ENCODE data around the gene RNF214. TPM values are rescaled to one million over a fixed set of nuclear protein-coding genes. Genes with fewer than 3 reads are reported as not detected.
A peak's percentile ranks its signal among the peaks of the same experiment; 100 is the strongest.
"Not testable (repeated sequence)": the region's sequence is repeated elsewhere in the genome, so short reads cannot be mapped to it uniquely, and the experiment has no call there.

RNF214 gene
- total and polyA plus RNA-seq, 11 donors, result 8.0 to 31.9 (median 19.5) TPM

DNA sequence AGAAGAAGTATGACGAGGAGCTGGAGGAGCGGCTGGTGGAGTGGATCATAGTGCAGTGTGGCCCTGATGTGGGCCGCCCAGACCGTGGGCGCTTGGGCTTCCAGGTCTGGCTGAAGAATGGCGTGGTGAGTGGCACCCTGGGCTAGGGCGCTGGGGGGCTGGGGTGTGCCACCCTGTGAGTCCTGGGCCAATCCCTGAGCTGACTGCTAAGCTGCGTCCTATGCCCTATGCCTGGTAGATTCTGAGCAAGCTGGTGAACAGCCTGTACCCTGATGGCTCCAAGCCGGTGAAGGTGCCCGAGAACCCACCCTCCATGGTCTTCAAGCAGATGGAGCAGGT lies 29.4 kb upstream of the RNF214 start:
- intact Hi-C loops (cut with DNase I), result no loop called here
- DNase-seq (peak in 1 of 5 donors; percentile 29), ATAC-seq (no peak)
- WGBS, 4 donors, result 90 to 99% (median 96%) methylated on average over 10 of the region's 10 CpGs
- no peak for TF ChIP-seq POLR2A (IDR thresholded peaks at IDR 0.05)
- TF ChIP-seq, protein P1, sequence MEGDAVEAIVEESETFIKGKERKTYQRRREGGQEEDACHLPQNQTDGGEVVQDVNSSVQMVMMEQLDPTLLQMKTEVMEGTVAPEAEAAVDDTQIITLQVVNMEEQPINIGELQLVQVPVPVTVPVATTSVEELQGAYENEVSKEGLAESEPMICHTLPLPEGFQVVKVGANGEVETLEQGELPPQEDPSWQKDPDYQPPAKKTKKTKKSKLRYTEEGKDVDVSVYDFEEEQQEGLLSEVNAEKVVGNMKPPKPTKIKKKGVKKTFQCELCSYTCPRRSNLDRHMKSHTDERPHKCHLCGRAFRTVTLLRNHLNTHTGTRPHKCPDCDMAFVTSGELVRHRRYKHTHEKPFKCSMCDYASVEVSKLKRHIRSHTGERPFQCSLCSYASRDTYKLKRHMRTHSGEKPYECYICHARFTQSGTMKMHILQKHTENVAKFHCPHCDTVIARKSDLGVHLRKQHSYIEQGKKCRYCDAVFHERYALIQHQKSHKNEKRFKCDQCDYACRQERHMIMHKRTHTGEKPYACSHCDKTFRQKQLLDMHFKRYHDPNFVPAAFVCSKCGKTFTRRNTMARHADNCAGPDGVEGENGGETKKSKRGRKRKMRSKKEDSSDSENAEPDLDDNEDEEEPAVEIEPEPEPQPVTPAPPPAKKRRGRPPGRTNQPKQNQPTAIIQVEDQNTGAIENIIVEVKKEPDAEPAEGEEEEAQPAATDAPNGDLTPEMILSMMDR (IDR thresholded peaks at IDR 0.05), result no peak
- peaks cover 0 to 33% (median 27%) of the 10 kb centered on the region in 9 donors for H3K36me3 ChIP-seq
- H3K4me1 ChIP-seq, result peaks cover 0 to 58% (median 28%) of the 10 kb centered on the region in 12 donors
- H3K27me3 ChIP-seq, result no peaks in the 10 kb centered on the region
- H3K4me3 ChIP-seq, result peak overlapping the region in 6 of 12 donors; percentile 15 to 80 (median 61)
- H3K9me3 ChIP-seq, result no peaks in the 10 kb centered on the region
- H3K27ac ChIP-seq, result peak overlapping the region in 8 of 12 donors; percentile 12 to 99 (median 85)

DNA sequence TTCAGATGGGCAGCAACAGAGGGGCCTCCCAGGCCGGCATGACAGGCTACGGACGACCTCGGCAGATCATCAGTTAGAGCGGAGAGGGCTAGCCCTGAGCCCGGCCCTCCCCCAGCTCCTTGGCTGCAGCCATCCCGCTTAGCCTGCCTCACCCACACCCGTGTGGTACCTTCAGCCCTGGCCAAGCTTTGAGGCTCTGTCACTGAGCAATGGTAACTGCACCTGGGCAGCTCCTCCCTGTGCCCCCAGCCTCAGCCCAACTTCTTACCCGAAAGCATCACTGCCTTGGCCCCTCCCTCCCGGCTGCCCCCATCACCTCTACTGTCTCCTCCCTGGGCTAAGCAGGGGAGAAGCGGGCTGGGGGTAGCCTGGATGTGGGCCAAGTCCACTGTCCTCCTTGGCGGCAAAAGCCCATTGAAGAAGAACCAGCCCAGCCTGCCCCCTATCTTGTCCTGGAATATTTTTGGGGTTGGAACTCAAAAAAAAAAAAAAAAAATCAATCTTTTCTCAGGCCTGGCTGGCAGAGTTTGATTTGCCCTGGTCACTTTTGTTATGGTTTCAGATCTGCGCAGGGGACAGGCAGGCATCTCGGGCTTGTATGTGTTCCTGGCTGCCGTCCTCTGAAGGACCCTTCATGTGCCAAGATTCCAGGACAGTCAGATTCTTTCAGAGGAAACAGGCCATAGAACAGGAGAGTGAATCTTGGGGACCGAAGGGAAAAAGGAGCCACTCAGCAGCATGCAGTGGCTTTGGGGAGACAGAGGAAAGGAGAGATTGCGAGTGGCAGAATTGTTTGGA lies 28.0 kb upstream of the RNF214 start:
- Histone ChIP-seq H3K27ac (peak overlapping the region in 7 of 12 donors; percentile 15 to 95 (median 54)), H3K4me3 (peak overlapping the region in 4 of 12 donors; percentile 15 to 80 (median 32)), H3K36me3 (peaks cover 0 to 33% (median 29%) of the 10 kb centered on the region in 9 donors), H3K27me3 (no peaks in the 10 kb centered on the region), H3K9me3 (no peaks in the 10 kb centered on the region), H3K4me1 (peaks cover 0 to 44% (median 15%) of the 10 kb centered on the region in 12 donors)
- DNase-seq (no peak), ATAC-seq (no peak)
- WGBS, 4 donors, result 68 to 78% (median 72%) methylated on average over 13 to 17 of the region's 17 CpGs
- TF ChIP-seq, protein P1 (IDR thresholded peaks at IDR 0.05), result no peak
- no peak for TF ChIP-seq POLR2A (IDR thresholded peaks at IDR 0.05)
- intact Hi-C loops (cut with DNase I), result loop anchor here in 4 of 10 donors (5.0 kb wide), 1 partner anchor 72 kb away; no protein-coding TSS in a partner anchor

DNA sequence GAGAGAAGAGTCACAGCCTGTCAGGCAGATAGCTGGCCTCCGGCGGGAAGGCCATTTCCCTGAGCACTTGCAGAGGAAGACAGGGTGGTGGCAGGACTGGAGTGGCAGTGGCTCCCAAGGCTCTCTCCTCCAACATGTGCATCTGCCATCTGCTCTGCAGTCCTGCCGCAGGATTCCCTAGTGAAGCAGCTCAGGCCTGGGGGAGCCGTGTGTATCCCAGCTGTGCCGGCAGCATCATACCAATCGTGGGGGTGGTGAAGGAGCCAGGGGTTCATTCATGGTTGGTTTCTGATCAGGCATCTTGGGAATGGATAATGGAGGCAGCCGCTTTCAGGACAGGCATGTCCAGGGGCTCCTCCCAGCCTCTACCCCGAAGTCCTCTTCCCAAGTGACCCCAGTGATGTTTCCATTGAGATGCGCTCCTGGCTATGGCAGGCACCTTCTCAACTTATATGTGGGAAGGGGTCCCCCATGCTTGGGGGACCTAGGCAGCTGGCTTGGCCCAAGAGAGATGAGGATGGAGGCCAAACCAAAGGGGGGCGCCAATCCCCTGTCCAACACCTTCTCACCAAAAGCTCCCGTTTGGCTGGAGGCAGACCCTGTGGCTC lies 27.2 kb upstream of the RNF214 start:
- 80 to 90% (median 84%) methylated on average over 8 to 11 of the region's 11 CpGs for WGBS, 4 donors
- no peak for ATAC-seq
- Histone ChIP-seq H3K27ac (peak overlapping the region in 5 of 12 donors; percentile 30 to 95 (median 62)), H3K36me3 (peaks cover 0 to 37% (median 33%) of the 10 kb centered on the region in 9 donors), H3K9me3 (no peaks in the 10 kb centered on the region), H3K4me3 (no peak overlapping the region), H3K4me1 (peaks cover 0 to 42% (median 15%) of the 10 kb centered on the region in 12 donors), H3K27me3 (no peaks in the 10 kb centered on the region)
- intact Hi-C loops (cut with DNase I), result loop anchor here in 4 of 10 donors (5.0 kb wide), 1 partner anchor 73 kb away; no protein-coding TSS in a partner anchor
- peak in 1 of 5 donors; percentile 42 for DNase-seq
- TF ChIP-seq POLR2A (IDR thresholded peaks at IDR 0.05), result no peak
- TF ChIP-seq, protein P1 (IDR thresholded peaks at IDR 0.05), result no peak

- peaks cover 0 to 39% (median 14%) of the 10 kb centered on the region in 12 donors for H3K4me1 ChIP-seq
- 74 to 86% (median 77%) methylated on average over 6 to 8 of the region's 8 CpGs for WGBS, 4 donors
- peak in 1 of 4 donors; percentile 1 for ATAC-seq
- DNase-seq, result peak in 1 of 5 donors; percentile 52
- H3K27me3 ChIP-seq, H3K4me3 ChIP-seq, H3K9me3 ChIP-seq: not testable (repeated sequence)
- intact Hi-C loops (cut with DNase I), result loop anchor here in 4 of 10 donors (5.0 kb wide), 1 partner anchor 74 kb away; no protein-coding TSS in a partner anchor
- peak overlapping the region in 2 of 12 donors; percentile 59 to 74 for H3K27ac ChIP-seq
- peaks cover 0 to 44% (median 33%) of the 10 kb centered on the region in 9 donors for H3K36me3 ChIP-seq
These were observed 26.4 kb upstream of the RNF214 start for GRCh38 chr11:117206111-117206510.
